Measurements from ENCODE around the gene KCNA2. TPM values are rescaled to one million over a fixed set of nuclear protein-coding genes. Genes with fewer than 3 reads are reported as not detected.

Gene KCNA2
- total RNA-seq, 2 donors from 2014 or later: 0.64 to 6.2 TPM

GRCh38 chr1:110645821-110646735, 39.9 kb upstream of the KCNA2 start:
- Histone ChIP-seq H3K27ac (no peak overlapping the region), H3K4me1 (replicated peaks) (no peaks in the 10 kb centered on the region), H3K9me3 (no peaks in the 10 kb centered on the region), H3K27me3 (replicated peaks; ENCODE audit: insufficient read depth) (no peaks in the 10 kb centered on the region), H3K4me3 (no peak overlapping the region), H3K36me3 (no peaks in the 10 kb centered on the region)
- no peak for DNase-seq (ENCODE audit: low spot score)
- 37% methylated on average over 4 of the region's 4 CpGs for WGBS
- TF ChIP-seq POLR2A (IDR thresholded peaks at IDR 0.05) (no peak), CTCF (IDR thresholded peaks at IDR 0.05) (no peak), POLR2AphosphoS5 (IDR thresholded peaks at IDR 0.05) (no peak)
- intact Hi-C loops (cut with DNase I): no loop called here

- Histone ChIP-seq H3K9me3 (no peaks in the 10 kb centered on the region), H3K27ac (no peak overlapping the region), H3K36me3 (no peaks in the 10 kb centered on the region), H3K4me3 (no peak overlapping the region), H3K27me3 (replicated peaks; ENCODE audit: insufficient read depth) (no peaks in the 10 kb centered on the region), H3K4me1 (replicated peaks) (no peaks in the 10 kb centered on the region)
- TF ChIP-seq POLR2A (IDR thresholded peaks at IDR 0.05): no peak
- no peak for TF ChIP-seq POLR2AphosphoS5 (IDR thresholded peaks at IDR 0.05)
- TF ChIP-seq CTCF (IDR thresholded peaks at IDR 0.05): no peak
- intact Hi-C loops (cut with DNase I): no loop called here
- DNase-seq (ENCODE audit: low spot score): no peak
Measured at GRCh38 chr1:110645211-110645610, 39.1 kb upstream of the KCNA2 start.

- intact Hi-C loops (cut with DNase I): no loop called here
Measured at GRCh38 chr1:110643879-110644472, 37.8 kb upstream of the KCNA2 start.

GRCh38 chr1:110639724-110640386, 33.7 kb upstream of the KCNA2 start:
- H3K27ac ChIP-seq: no peak overlapping the region
- intact Hi-C loops (cut with DNase I): no loop called here

More at GRCh38 chr1:110643879-110644472, 37.8 kb upstream of the KCNA2 start:
- Histone ChIP-seq H3K36me3 (no peaks in the 10 kb centered on the region), H3K27me3 (replicated peaks; ENCODE audit: insufficient read depth) (no peaks in the 10 kb centered on the region), H3K4me1 (replicated peaks) (no peaks in the 10 kb centered on the region), H3K9me3 (no peaks in the 10 kb centered on the region), H3K4me3 (no peak overlapping the region), H3K27ac (no peak overlapping the region)
- DNase-seq (ENCODE audit: low spot score): no peak
- 32% methylated on average over 4 of the region's 4 CpGs for WGBS
- no peak for TF ChIP-seq POLR2AphosphoS5 (IDR thresholded peaks at IDR 0.05)
- no peak for TF ChIP-seq CTCF (IDR thresholded peaks at IDR 0.05)
- no peak for TF ChIP-seq POLR2A (IDR thresholded peaks at IDR 0.05)

More at GRCh38 chr1:110639724-110640386, 33.7 kb upstream of the KCNA2 start:
- no peak for TF ChIP-seq POLR2A (IDR thresholded peaks at IDR 0.05)
- TF ChIP-seq CTCF (IDR thresholded peaks at IDR 0.05): no peak
- Histone ChIP-seq H3K4me3 (no peak overlapping the region), H3K27me3 (replicated peaks; ENCODE audit: insufficient read depth) (no peaks in the 10 kb centered on the region), H3K4me1 (replicated peaks) (no peaks in the 10 kb centered on the region), H3K9me3 (no peaks in the 10 kb centered on the region), H3K36me3 (no peaks in the 10 kb centered on the region)
- 47% methylated on average over 2 of the region's 2 CpGs for WGBS
- no peak for DNase-seq (ENCODE audit: low spot score)

All from prostate gland (tissue), 2 donors.